Retinal pigment epithelial cell (primary cell): ENCODE measurements around the gene RNF43.

Source experiments
- DNase-seq: peaks from one replicate; pipeline ENCODE4 v3.0.0-alpha.2; 2010; ENCODE audit warnings: low read depth
- H3K4me3 ChIP-seq: 2 replicates; pipeline ENCODE4 v1.5.1; 2011; ENCODE audit warnings: mild to moderate bottlenecking, low read length, control low read depth, moderate library complexity
- TF ChIP-seq, protein P1 (sequence below): conservative IDR thresholded peaks from 2 replicates; pipeline ENCODE4 v1.5.1; 2011; ENCODE audit warnings: low read depth, low read length, control low read depth, inconsistent platforms

The RNF43 gene

DNA sequence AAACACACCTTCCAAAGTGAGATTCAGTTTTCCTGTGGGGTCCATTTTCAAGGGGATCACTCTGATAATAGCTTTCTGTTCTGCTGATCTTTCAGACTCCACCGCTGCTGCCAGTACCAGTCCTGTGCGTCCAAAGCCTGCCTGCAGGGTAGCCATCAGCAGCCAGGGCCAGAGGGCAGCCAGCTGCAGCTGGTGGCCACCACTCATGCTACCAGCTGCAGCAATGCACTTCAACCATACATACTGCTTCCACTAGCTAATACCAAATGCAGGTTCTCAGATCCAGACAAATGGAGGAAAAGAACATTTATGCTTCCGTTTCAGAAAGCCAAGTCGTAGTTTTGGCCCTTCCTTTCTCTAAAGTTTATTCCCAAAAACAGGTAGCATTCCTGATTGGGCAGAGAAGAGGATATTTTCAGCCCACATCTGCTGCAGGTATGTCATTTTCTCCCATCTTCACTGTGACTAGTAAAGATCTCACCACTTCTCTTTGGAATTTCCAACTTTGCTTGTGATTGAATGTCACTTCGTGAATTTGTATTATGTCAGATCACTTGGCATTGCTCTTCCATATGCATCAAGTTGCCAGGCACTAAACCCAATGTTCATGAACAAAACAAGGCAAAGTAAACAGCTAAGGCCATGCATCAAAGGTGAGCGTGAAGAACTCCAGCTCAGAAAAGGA, 1.8 kb downstream of the RNF43 start:
- DNase-seq = no peak
- no peak overlapping the region for H3K4me3 ChIP-seq
- TF ChIP-seq, protein P1, sequence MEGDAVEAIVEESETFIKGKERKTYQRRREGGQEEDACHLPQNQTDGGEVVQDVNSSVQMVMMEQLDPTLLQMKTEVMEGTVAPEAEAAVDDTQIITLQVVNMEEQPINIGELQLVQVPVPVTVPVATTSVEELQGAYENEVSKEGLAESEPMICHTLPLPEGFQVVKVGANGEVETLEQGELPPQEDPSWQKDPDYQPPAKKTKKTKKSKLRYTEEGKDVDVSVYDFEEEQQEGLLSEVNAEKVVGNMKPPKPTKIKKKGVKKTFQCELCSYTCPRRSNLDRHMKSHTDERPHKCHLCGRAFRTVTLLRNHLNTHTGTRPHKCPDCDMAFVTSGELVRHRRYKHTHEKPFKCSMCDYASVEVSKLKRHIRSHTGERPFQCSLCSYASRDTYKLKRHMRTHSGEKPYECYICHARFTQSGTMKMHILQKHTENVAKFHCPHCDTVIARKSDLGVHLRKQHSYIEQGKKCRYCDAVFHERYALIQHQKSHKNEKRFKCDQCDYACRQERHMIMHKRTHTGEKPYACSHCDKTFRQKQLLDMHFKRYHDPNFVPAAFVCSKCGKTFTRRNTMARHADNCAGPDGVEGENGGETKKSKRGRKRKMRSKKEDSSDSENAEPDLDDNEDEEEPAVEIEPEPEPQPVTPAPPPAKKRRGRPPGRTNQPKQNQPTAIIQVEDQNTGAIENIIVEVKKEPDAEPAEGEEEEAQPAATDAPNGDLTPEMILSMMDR = no peak

DNA sequence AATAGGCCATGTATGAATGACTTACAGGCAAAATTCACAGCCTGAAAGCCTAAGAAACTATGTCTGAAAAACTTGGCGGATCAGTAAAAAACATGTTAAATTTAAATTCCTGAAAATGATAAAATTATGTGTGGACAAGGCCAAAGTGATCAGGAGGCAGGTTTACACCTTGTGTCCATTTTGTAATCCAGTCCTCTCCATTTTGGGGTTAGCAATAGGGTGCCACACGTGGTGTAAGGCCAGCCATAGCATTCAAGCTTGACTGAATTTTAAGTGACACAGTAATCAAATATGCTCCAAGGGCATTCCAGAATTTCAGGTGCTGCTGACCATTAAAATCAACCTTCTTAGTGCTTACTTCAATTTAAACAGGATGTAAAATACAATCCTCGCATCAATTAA, 2.7 kb downstream of the RNF43 start:
- H3K4me3 ChIP-seq = no peak overlapping the region
- no peak for DNase-seq
- TF ChIP-seq, protein P1 = no peak

DNA sequence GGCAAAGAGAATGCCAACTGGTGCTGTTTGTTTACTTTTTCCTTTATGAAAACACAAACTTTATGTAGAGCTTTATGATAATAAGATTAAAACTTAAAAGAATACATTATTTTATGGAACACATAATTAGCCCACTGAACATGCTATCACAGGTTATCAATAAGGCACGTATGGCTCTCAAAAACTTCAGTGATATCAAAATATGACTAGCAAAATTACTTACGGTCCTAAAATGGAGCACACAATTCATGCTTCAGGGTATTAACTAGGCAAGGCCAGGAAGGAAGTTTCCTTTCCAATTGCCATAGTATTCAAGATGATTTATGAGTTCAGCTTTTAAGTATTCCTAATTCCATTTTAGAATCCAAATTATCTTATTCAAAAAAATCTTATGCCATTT, 3.6 kb downstream of the RNF43 start:
- TF ChIP-seq, protein P1 = no peak
- no peak for DNase-seq
- no peak overlapping the region for H3K4me3 ChIP-seq

DNA sequence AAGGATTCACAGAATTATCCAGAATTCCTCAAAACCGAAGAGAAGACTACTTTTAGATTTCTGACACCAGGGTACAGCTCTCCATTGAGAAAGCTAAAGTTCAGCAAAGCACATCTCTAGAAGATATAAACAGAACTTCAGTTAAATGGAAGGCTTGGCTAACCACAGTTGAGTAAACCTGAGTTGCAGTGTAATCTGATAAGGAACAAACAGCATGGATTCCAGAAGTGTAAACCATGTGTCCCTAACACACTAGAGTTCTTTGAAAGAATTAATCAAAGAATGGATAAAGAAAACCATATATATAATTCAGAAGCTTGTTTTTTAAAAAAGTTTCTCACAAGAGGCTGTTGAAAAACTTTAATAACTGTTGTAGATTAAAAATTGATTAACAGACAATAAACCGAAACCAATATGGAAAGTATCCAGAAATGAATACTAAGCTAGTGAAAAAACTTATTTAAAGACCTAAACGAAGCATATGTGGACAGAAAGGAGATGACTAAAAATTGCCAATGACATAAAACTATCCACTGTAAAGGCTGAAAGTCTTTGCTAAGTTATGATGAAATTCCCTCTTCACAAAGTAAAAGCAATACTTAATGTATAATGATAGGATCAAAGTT, 4.3 kb downstream of the RNF43 start:
- TF ChIP-seq, protein P1 = no peak
- H3K4me3 ChIP-seq = no peak overlapping the region
- DNase-seq = no peak

DNA sequence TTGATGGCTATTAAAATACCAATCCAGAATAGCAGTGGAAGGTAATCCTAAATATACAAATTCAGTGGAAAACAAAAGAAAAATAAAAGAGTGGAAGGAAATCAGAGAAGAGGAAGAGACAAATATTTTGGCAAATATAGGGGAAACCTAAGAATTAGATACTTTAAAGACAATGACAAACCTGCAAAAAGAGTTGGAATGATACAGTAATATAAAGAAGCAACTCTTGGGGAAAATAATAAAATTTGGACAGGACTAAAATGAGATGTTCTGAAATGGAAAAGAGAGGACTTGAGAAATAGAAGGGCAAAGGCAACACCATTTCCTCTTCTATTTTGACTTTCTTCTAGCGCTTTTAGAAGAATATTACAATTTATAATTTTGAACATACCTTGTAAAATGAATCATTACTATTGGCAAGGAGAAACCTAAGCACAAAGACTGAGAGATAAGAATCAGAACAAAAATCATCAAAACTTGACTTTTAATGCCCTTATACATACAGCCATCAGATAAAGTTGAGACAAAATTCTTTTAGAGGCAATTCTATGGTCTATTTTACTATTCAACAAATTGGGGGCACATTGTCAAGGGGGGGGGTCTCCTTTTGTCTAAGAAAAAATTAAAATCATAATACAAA, 5.2 kb downstream of the RNF43 start:
- H3K4me3 ChIP-seq = no peak overlapping the region
- no peak for DNase-seq
- TF ChIP-seq, protein P1 = no peak

DNA sequence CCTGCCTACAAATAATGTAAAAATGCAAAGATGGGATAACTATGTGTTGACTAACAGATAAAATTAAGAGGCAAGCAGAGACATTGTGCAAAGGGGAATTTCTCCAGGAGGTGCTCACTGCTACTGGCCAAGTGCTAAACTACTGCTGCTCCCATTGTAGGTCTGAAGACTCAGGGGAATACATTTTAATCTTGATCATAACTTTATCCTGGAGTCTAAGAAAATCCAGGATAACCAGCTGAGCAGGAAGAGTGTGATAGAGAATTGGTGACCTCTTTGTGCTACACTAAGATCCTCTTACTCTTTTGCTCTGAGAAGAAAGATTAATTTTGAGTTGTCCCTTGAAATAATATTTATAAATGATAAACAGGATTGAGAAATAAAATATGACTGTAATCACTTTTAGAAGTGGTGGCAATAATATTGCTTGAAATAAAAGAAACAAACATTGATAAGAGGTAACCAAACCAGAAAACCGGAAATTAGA, 5.9 kb downstream of the RNF43 start:
- DNase-seq = no peak
- TF ChIP-seq, protein P1 = no peak
- H3K4me3 ChIP-seq = no peak overlapping the region
